Measurements from ENCODE around the gene ISL1.

Gene ISL1

GRCh38 chr5:51386916-51387883, 4.0 kb downstream of the ISL1 start:
- no peak for DNase-seq (ENCODE audit: extremely low read depth, low read depth)
- H3K4me3 ChIP-seq (replicated peaks; ENCODE audit: low read depth, low read length): peak overlapping the region; percentile 75

GRCh38 chr5:51387884-51388275, 4.6 kb downstream of the ISL1 start:
- peak overlapping the region; percentile 75 for H3K4me3 ChIP-seq (replicated peaks; ENCODE audit: low read depth, low read length)
- TF ChIP-seq CTCF (IDR thresholded peaks at IDR 0.05; ENCODE audit: low read depth, low read length, missing control alignments): no peak
- no peak for DNase-seq (ENCODE audit: extremely low read depth, low read depth)

More at GRCh38 chr5:51386916-51387883, 4.0 kb downstream of the ISL1 start:
- TF ChIP-seq CTCF (IDR thresholded peaks at IDR 0.05; ENCODE audit: low read depth, low read length, missing control alignments): no peak

GRCh38 chr5:51388488-51389287, 5.4 kb downstream of the ISL1 start:
- no peak for DNase-seq (ENCODE audit: extremely low read depth, low read depth)
- TF ChIP-seq CTCF (IDR thresholded peaks at IDR 0.05; ENCODE audit: low read depth, low read length, missing control alignments): no peak
- H3K4me3 ChIP-seq (replicated peaks; ENCODE audit: low read depth, low read length): peak overlapping the region; percentile 75

- peak overlapping the region; percentile 75 for H3K4me3 ChIP-seq (replicated peaks; ENCODE audit: low read depth, low read length)
- TF ChIP-seq CTCF (IDR thresholded peaks at IDR 0.05; ENCODE audit: low read depth, low read length, missing control alignments): no peak
- DNase-seq (ENCODE audit: extremely low read depth, low read depth): no peak
Observed at GRCh38 chr5:51389288-51389576, 6.0 kb downstream of the ISL1 start.

- DNase-seq (ENCODE audit: extremely low read depth, low read depth): no peak
- TF ChIP-seq CTCF (IDR thresholded peaks at IDR 0.05; ENCODE audit: low read depth, low read length, missing control alignments): no peak
- peak overlapping the region; percentile 37 for H3K4me3 ChIP-seq (replicated peaks; ENCODE audit: low read depth, low read length)
Observed at GRCh38 chr5:51389577-51390463, 6.6 kb downstream of the ISL1 start.

GRCh38 chr5:51391175-51391574, 7.9 kb downstream of the ISL1 start:
- H3K4me3 ChIP-seq (replicated peaks; ENCODE audit: low read depth, low read length): no peak overlapping the region

More at GRCh38 chr5:51391175-51391574, 7.9 kb downstream of the ISL1 start:
- no peak for DNase-seq (ENCODE audit: extremely low read depth, low read depth)
- no peak for TF ChIP-seq CTCF (IDR thresholded peaks at IDR 0.05; ENCODE audit: low read depth, low read length, missing control alignments)
